NCI-H345 treated with DMSO at 0.1 percent for 48 hours (cell line): ENCODE measurements around the gene SMIM23.

Experiments used
- DNase-seq: peaks from one replicate; lab custom pipeline; 2025; ENCODE audit not compliant: unreplicated experiment; lab: John Stamatoyannopoulos, UW

The SMIM23 gene

DNA sequence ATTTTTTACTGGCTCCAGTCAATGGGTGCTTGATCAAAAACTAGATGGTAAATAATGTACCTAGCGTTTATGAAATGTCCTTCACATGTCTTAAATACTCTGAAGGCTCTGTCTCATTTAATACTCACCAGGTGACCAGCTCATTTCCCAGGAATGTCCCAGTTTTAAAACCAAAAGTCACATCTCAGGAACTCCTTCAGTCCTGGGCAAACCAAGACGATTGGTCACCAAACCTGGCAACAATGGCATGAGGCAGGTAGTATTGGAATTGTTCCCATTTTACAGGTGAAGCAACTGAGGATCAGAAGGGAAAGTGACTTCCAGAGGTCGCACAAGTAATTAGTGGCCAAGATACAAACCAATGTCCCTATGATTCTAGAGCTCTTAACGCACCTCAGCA, 27.7 kb downstream of the SMIM23 start:
- no peak for DNase-seq

DNA sequence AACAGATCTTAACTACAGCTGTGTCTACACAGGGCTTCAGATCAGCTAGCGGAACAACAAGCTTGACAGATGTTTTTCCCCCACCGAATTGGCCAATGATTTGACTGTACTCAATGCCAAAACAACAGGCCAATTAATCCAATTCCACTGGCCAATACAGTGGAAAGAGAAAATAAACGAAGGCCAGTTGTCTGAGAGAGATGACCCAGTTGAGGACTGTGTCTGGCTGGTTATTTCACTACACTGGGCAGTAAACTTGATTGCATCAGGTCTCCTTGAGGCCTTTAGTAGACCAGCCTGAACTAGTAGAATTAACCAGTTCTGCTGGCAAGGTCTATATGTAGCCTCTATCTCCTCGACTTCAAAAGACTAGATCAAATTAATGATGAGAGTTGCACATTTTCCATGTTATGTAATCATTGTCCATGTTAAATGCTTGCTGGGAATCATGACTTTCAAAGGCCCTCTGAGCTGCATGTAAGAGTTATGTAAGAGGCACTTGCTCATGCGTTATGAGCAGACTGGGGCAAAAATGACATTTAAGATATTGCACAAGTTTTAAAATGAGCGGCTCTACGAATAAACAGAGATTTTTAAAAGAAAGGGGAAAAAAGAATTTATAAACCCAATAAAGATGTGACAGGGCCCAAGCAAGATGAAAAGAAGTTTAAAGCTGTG, 28.3 kb downstream of the SMIM23 start:
- DNase-seq: no peak

DNA sequence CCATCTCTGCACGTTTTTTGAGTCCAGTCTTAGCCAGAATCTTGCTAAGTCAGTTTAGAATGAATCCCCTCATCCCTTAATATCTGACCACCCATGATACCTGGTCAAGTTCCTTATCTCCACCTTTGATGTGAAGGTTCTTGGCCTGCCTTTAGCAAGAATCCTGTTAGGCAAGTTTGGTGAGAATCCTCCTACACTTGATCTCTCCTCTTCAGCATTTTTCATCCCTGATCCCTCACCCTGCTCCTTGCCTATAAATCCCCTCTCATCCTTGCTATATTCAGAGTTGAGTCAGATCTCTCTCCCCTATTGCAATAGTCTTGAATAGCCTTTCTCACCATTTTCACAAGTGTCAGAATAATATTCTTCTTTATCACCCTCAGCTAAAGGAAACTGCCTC, 31.0 kb downstream of the SMIM23 start:
- no peak for DNase-seq

DNA sequence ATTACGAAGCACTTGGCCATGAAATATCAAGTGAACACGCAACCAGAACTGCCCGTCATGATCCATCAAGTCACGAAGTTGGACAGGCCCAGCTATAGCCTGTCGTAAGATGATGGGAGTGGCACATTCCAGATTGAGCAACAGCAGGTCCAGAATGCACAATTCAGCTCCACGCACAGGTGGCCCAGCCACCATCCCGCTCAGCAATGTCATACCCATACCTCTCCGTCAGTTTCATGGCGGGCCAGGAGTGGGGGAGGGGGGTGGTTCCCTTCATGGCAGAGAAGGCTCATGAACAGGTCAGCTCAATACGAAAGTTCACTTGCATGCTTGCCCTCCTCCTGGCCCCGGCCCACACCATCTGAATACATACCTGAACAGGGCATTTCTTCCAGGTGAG, 34.9 kb downstream of the SMIM23 start:
- no peak for DNase-seq

DNA sequence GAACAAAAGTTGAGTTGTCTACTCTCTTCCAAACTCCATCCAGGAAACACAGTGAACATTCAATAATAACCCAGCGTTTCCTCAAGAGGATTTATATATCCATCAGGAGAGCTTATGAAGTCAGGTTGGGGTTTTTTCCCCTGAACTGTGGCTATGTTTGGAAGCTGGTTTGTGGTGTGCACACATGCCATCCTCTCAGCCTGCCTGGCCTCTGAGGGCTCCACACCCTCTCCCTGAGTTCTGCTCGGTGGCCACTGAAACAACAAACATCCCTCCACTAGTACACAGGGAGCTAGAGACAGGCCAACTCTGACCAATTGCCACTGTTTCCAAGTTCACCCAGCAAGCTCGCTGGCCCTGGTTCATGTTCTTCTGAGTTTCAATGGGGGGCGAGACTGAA, 35.7 kb downstream of the SMIM23 start:
- no peak for DNase-seq

DNA sequence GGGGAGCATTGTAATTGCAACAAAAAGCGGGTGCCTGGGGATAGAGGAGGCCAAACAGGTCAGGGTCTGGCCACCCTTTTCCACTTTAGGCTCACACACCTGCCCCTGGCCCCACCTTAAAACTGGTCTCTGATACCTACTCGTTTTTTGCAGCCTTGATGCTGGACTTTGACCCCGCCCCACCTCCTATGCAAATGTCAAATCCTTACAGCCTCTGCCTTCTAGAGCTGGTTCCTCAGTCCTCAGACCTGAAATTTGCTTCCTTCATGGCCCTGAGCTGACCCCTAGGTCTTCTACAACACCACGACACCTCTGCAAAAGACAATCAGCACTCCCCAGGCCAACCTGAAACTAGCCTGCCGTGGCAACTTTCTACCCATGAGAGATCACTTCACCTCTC, 37.7 kb downstream of the SMIM23 start:
- no peak for DNase-seq

DNA sequence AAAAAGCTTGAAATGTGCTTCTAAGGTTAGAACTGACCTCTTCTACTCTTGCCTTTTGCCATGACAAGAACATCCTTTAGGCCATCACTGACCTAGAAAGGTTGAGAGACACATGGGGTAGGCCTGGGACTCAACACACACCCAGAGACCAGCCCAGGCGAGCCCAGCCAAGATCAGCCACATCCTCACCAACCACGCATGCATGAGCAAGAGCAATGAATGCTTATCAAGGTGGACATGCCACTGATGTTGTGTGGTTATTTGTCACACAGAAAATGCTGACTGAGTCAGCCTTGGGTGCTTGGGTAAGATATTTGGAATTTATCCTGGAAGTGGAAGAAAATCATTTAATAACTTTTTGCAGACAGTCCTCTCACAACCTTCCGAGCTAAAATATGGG, 39.4 kb downstream of the SMIM23 start:
- no peak for DNase-seq

DNA sequence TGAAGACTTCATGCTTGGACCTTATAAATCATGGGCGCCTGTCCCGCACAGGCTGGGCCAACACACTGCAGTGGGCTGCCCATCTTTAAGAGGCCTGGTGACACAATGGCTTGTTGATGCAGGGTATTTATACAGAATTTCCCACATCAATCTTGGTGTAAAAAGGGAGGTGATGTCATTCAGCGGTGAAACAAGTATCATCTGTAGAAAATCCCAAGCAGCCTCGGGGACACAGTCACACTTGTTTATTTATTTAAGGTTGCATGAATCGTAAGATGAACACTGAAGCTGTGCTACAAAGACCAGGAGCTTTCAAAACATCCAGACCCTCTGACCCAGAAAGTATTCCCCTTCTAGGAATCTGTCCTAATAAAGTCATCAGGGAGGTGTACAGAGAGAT, 40.5 kb downstream of the SMIM23 start:
- DNase-seq: no peak

DNA sequence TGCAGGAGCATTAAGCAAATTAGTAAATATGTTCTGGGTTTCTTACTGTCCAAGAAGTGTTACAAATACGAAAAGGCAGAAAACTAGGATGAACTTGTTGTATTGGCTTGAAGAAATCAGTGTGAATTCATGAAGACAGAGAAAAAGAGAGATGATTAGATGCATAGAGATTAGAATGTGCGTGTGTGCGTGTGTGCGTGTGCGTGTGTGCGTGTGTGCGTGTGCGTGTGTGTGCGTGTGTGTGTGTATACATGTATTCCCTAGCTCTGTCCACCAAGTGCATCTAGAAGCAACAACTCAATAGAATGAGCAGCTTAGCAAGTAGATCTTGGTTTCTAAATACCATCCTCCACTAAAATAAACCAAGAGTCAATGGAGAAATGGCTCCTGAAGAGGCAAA, 41.5 kb downstream of the SMIM23 start:
- DNase-seq: no peak

DNA sequence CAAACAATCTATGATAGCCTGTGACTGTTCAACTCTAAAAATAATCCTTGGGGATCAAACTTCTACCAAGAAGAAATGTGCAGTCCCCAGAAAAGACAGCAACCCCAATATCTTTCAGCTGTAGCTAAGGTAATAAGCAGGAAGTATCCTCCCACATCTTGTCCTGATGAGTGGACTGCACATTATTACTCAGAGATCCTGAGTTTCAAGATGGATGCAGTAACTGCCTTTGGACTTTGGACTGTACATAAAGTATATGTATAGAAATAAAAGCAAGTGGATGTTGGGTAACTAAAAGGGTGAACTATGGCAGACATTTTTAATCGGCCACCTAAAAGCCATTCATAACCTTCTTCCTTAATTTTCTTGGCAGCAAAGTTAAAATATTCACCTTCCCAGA, 45.1 kb downstream of the SMIM23 start:
- DNase-seq: no peak

DNA sequence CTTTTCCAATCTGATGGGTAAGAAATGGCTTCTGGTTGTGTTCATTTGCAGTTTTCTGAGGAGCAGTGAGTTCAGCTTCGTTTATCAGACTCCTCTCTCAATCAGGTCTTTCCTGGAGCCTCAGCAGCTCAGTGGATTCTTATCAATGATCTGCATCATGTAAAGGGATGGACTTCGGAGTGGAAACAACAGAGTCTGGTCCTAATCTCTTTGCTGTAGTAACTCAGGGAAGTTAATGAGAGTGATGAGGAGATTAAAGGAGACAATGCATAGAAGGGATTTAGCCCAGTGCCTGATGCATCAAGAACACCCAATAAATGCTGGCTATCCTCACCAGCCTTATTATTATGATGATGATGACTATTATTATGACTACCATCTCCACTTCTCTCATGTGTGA, 47.2 kb downstream of the SMIM23 start:
- no peak for DNase-seq

DNA sequence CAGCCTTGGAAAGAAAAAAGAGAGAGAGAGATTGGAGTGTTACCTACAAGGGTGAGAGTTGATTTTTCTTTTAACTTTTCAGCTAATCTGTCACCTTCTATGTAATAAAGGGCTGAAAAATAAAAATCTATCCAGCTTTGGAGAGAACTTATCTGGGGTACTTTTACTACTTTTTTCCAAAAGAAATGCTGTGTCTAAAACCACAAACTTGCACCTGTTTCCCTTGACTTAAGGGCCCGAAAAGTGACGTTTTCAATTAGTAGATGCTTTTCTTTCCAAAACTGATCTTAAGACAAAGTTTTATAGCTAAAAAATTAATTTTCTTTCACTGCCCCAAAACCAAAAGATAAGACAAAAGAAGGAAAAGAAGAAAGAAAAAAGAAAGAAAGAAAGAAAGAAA, 48.8 kb downstream of the SMIM23 start:
- DNase-seq: no peak

DNA sequence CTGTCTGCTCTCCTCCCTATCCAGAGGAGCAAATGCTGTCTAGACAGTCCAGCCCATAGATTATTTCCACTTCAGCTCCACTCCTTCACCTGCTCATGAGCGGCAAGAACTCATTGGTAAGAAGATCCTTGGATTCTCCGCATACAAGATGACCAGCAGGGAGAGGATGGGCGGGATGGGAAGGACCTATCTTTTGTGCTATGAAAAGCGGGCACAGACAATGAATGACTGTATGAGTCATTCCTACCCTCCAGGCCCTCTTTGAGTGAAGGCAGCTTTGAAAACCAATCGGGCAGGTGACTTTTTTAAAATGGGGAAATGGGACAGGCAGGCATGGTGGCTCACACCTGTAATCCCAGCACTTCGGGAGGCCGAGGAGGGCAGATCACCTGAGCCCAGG, 49.4 kb downstream of the SMIM23 start:
- no peak for DNase-seq

DNA sequence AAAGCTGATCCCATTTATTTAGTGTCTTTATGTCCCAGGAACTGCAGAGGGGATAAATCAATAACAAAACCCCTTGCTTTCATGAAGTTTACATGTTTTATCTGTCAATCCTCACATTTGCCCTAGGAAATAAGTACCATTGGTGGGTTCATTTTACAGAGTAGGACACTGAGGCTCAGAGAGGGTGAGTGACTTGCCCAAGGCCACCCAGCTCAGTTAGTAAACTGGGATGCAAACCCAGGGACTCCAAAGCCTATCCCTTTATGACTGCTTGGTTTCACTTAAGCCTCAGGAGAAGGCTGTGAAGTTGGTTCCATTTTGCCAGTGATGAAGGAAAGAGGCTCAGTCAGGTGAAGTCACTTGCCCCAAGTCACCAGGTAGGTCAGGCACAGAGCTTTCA, 51.9 kb downstream of the SMIM23 start:
- no peak for DNase-seq

DNA sequence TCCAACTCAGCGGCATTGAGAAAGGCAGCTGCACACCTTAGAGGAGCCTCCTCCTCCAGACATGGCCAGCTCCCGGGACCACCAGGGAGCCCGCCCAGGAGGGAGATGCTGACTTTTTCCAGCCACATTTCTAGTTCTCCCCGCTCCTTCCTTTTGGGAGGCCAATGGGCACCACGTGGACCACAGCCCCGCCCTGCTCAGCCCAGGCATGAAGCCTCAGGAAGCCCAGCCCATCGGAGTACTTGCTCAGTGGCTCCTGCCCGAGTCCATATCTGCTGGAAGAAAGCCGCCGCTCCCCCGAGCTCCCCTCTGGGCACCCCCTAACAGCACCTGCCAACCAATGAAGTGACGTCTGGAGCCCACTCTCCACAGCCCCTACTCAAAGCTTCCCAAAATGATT, 52.4 kb downstream of the SMIM23 start:
- no peak for DNase-seq

DNA sequence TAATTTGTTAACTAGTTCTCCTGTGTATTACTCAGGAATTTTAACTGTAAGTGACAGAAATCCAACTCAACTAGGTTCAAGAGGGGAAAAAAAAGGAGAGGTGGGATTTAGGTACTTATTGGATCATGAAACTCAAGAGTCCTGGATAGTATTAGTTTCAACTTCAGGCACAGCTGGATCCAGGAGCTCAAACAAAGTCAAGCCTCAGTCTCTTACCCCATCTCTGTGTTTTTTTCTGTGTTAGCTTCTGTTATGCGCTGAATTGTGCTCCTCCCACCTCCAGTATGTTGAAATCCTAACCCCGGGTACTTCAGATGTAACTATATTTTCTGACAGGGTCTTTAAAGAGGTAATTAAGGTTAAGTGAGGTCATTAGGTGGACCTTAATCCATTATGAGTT, 53.5 kb downstream of the SMIM23 start:
- DNase-seq: no peak

DNA sequence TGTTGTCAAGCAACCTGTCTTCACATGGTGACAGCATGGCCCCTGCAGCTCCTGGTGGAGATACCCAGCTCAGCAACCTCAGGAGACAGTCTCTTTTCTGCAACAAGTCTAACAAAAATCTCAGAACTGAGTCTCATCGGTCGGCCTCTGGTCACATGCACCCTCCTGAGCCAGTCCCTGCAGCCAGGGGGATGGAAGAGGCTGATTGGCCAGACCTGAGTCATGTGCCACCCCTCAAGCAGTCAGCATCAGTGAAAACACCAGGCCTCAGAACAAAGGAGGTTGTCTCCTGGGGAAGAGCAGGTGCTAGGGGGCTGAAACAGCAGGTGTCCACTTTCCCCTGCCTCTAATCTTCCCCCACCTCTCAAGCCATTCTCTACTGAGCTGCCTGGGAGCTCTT, 54.4 kb downstream of the SMIM23 start:
- no peak for DNase-seq
